ENCODE results near the gene LDB2. TPM values are rescaled to one million over a fixed set of nuclear protein-coding genes. Genes with fewer than 3 reads are reported as not detected.

Gene LDB2
- total RNA-seq, 2 experiments from 2014 or later: 0.14 TPM; not detected in 1

DNA sequence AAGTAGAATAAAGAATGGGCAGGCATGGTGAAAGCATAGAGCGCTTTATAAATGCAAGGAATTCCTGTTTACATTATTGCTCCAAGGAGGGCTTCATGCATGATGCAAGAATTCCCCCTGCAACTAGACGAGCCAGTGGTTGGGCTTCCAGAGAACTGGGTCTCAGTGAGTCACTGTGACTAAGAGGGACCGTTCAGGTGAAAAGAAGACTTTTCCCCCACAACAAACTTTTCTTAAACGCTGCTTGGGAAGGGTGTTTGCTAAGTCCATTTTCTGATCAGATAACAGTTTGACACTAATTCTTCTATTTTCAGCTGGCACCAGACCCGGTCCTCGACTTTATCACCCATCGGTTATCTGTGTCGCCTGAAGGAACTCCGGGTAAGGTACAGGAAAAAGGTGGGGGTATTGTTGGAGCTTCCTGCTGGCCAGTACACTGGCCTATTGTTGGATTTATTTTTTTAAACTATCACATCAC, 40.1 kb downstream of the LDB2 start:
- intact Hi-C loops (cut with DNase I, micrococcal nuclease): no loop called here
- no peaks in the 10 kb centered on the region for H3K4me1 Mint-ChIP-seq
- POLR2A ChIA-PET: no interaction called here
- no peak overlapping the region for H3K27ac Mint-ChIP-seq
- H3K4me3 Mint-ChIP-seq: no peak overlapping the region
- ATAC-seq (no peak), DNase-seq (no peak)
- H3K36me3 Mint-ChIP-seq (ENCODE audit: low read depth): no peaks in the 10 kb centered on the region
- peaks cover 2% of the 10 kb centered on the region for H3K27me3 Mint-ChIP-seq
- CTCF ChIA-PET: interaction anchor here (0.7 kb wide), 1 partner anchor 190 kb away, joined by 3 read pairs; no protein-coding TSS in a partner anchor
- H3K9me3 Mint-ChIP-seq (ENCODE audit: low read depth): no peaks in the 10 kb centered on the region

- no peak for DNase-seq
Observed at GRCh38 chr4:16857425-16857824, 41.0 kb downstream of the LDB2 start.

GRCh38 chr4:16853640-16854039, 44.8 kb downstream of the LDB2 start:
- Mint-ChIP-seq H3K9me3 (ENCODE audit: low read depth) (no peaks in the 10 kb centered on the region), H3K27ac (no peak overlapping the region), H3K4me3 (no peak overlapping the region), H3K27me3 (peaks cover 2% of the 10 kb centered on the region), H3K36me3 (ENCODE audit: low read depth) (no peaks in the 10 kb centered on the region), H3K4me1 (no peaks in the 10 kb centered on the region)
- DNase-seq: no peak
- POLR2A ChIA-PET: no interaction called here
- intact Hi-C loops (cut with DNase I, micrococcal nuclease): no loop called here
- CTCF ChIA-PET: no interaction called here
- ATAC-seq: no peak

More at GRCh38 chr4:16857425-16857824, 41.0 kb downstream of the LDB2 start:
- ChIA-PET CTCF (no interaction called here), POLR2A (no interaction called here)
- no peak for ATAC-seq
- Mint-ChIP-seq H3K36me3 (ENCODE audit: low read depth) (no peaks in the 10 kb centered on the region), H3K27me3 (peaks cover 2% of the 10 kb centered on the region), H3K4me3 (no peak overlapping the region), H3K27ac (no peak overlapping the region), H3K4me1 (no peaks in the 10 kb centered on the region), H3K9me3 (ENCODE audit: low read depth) (no peaks in the 10 kb centered on the region)
- intact Hi-C loops (cut with DNase I, micrococcal nuclease): no loop called here

DNA sequence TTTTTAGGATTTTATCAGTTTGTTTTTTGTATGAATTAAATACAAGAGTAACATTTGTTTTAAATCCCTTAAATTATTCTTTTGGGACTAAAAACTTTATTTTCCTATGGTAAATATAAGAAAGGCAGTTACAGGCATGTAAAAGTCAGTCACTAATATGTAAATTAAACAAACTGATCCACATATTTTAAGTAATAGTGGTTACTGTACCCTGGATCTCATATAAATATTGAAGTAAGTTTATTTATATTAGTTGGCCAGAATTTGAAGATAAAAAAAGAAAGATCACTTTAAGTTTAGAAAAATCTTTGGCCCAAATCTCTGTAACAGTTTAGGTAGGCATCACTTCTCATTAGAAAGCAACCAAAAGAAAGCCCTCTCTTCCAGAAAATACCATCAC, 45.8 kb downstream of the LDB2 start:
- no peak overlapping the region for H3K4me3 Mint-ChIP-seq
- intact Hi-C loops (cut with DNase I, micrococcal nuclease): no loop called here
- ChIA-PET CTCF (no interaction called here), POLR2A (no interaction called here)
- H3K36me3 Mint-ChIP-seq (ENCODE audit: low read depth): no peaks in the 10 kb centered on the region
- H3K9me3 Mint-ChIP-seq (ENCODE audit: low read depth): no peaks in the 10 kb centered on the region
- no peaks in the 10 kb centered on the region for H3K4me1 Mint-ChIP-seq
- H3K27ac Mint-ChIP-seq: no peak overlapping the region
- peaks cover 2% of the 10 kb centered on the region for H3K27me3 Mint-ChIP-seq
- DNase-seq: no peak
- ATAC-seq: no peak

- ChIA-PET POLR2A (no interaction called here), CTCF (no interaction called here)
- peaks cover 2% of the 10 kb centered on the region for H3K27me3 Mint-ChIP-seq
- H3K36me3 Mint-ChIP-seq (ENCODE audit: low read depth): no peaks in the 10 kb centered on the region
- no peak overlapping the region for H3K4me3 Mint-ChIP-seq
- H3K27ac Mint-ChIP-seq: no peak overlapping the region
- DNase-seq: no peak
- ATAC-seq: no peak
- intact Hi-C loops (cut with DNase I, micrococcal nuclease): no loop called here
- H3K9me3 Mint-ChIP-seq (ENCODE audit: low read depth): no peaks in the 10 kb centered on the region
- H3K4me1 Mint-ChIP-seq: no peaks in the 10 kb centered on the region
Observed at GRCh38 chr4:16852228-16852627, 46.2 kb downstream of the LDB2 start.

DNA sequence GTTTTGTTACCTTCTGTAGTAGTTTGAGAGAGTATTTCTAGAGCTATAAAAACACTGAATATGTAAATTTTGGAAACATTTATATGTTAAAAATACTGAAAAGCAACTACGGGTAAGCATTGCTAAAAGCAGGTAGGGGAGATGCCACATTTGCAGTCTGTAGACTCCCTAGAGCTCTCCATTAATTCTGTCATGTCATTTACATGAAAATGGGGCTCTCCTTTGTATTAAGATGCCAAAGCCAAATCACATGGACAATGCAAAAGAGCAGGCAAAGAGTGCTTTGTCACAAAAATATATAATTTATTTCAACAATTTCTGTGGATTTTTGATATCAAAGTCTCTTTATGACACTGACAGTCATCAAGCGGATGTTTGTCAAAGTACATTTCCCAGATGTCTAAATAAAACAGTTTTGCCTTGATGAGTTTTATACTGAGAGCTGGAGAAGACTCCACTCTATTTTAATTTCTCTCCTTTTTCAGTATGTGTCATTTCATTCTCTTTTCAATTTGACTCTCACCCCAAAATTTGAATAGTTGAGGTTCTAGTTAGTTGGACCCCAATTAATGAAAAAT, 51.8 kb downstream of the LDB2 start:
- Mint-ChIP-seq H3K4me1 (no peaks in the 10 kb centered on the region), H3K27me3 (no peaks in the 10 kb centered on the region), H3K36me3 (ENCODE audit: low read depth) (no peaks in the 10 kb centered on the region), H3K4me3 (no peak overlapping the region), H3K27ac (no peak overlapping the region), H3K9me3 (ENCODE audit: low read depth) (no peaks in the 10 kb centered on the region)
- ChIA-PET CTCF (no interaction called here), POLR2A (no interaction called here)
- ATAC-seq (no peak), DNase-seq (no peak)
- intact Hi-C loops (cut with DNase I, micrococcal nuclease): no loop called here

GRCh38 chr4:16844816-16845586, 53.4 kb downstream of the LDB2 start:
- intact Hi-C loops (cut with DNase I, micrococcal nuclease): no loop called here
- no peaks in the 10 kb centered on the region for H3K4me1 Mint-ChIP-seq
- no peaks in the 10 kb centered on the region for H3K36me3 Mint-ChIP-seq (ENCODE audit: low read depth)
- DNase-seq (no peak), ATAC-seq (no peak)
- no peak overlapping the region for H3K4me3 Mint-ChIP-seq
- CTCF ChIA-PET: no interaction called here
- POLR2A ChIA-PET: no interaction called here
- H3K9me3 Mint-ChIP-seq (ENCODE audit: low read depth): no peaks in the 10 kb centered on the region
- H3K27me3 Mint-ChIP-seq: no peaks in the 10 kb centered on the region
- H3K27ac Mint-ChIP-seq: no peak overlapping the region

- DNase-seq: no peak
- ATAC-seq: no peak
- POLR2A ChIA-PET: no interaction called here
- H3K36me3 Mint-ChIP-seq (ENCODE audit: low read depth): no peaks in the 10 kb centered on the region
- no peaks in the 10 kb centered on the region for H3K9me3 Mint-ChIP-seq (ENCODE audit: low read depth)
- CTCF ChIA-PET: interaction anchor here (0.7 kb wide), 1 partner anchor 226 kb away, joined by 3 read pairs; no protein-coding TSS in a partner anchor
- no peak overlapping the region for H3K4me3 Mint-ChIP-seq
- H3K27me3 Mint-ChIP-seq: no peaks in the 10 kb centered on the region
- intact Hi-C loops (cut with DNase I, micrococcal nuclease): no loop called here
- no peak overlapping the region for H3K27ac Mint-ChIP-seq
- no peaks in the 10 kb centered on the region for H3K4me1 Mint-ChIP-seq
Observed at GRCh38 chr4:16843831-16844508, 54.5 kb downstream of the LDB2 start.

GRCh38 chr4:16838226-16838875, 60.1 kb downstream of the LDB2 start:
- intact Hi-C loops (cut with DNase I, micrococcal nuclease): no loop called here
- Mint-ChIP-seq H3K27me3 (peaks cover 4% of the 10 kb centered on the region), H3K4me1 (no peaks in the 10 kb centered on the region), H3K4me3 (no peak overlapping the region), H3K9me3 (ENCODE audit: low read depth) (no peaks in the 10 kb centered on the region), H3K36me3 (ENCODE audit: low read depth) (no peaks in the 10 kb centered on the region), H3K27ac (no peak overlapping the region)
- no peak for DNase-seq
- ChIA-PET POLR2A (no interaction called here), CTCF (interaction anchor here (0.6 kb wide), 2 partner anchors 172 to 377 kb away, joined by 3 read pairs; no protein-coding TSS in a partner anchor)
- no peak for ATAC-seq

DNA sequence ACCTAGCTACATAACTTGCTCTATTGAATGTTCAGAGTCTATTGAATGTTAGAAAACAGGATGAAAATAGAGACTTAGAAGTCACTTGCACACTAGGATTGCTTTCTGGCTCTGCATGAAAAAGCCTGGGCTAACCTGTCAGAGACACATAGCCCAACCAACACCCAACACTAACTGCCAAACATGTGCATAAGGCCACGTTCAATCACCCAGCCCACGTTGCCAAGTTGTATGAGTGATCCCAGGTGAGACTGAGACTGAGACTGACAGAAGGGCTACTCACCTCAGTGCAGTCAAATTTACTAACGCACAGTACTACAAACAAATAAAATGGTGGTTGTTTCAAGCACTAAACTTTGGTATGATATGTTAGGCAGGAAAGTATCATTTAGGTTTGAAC, 61.0 kb downstream of the LDB2 start:
- Mint-ChIP-seq H3K9me3 (ENCODE audit: low read depth) (no peaks in the 10 kb centered on the region), H3K4me1 (no peaks in the 10 kb centered on the region), H3K4me3 (no peak overlapping the region), H3K36me3 (ENCODE audit: low read depth) (no peaks in the 10 kb centered on the region), H3K27me3 (peaks cover 4% of the 10 kb centered on the region), H3K27ac (no peak overlapping the region)
- no peak for ATAC-seq
- intact Hi-C loops (cut with DNase I, micrococcal nuclease): no loop called here
- ChIA-PET CTCF (no interaction called here), POLR2A (no interaction called here)
- no peak for DNase-seq

DNA sequence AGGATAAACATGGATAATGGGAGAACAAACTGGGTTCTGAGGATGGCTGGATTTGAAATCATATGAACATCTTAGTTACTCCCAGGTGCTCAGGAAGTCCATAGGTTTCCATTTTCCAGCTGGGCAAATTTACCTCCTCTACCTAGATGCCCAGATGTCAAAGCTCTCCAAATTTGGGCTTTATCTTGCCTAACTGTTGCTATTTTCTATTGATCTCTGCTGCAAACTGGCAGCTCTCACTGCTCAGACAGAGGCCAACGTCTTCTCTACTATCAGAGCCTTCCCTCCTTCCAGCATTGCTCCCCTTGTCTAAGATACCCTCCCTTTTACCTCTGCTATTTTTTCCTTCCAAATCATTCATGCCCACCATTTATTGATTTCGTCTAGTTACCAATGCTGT, 62.1 kb downstream of the LDB2 start:
- Mint-ChIP-seq H3K27me3 (peaks cover 4% of the 10 kb centered on the region), H3K27ac (no peak overlapping the region), H3K4me3 (no peak overlapping the region), H3K4me1 (no peaks in the 10 kb centered on the region), H3K36me3 (ENCODE audit: low read depth) (no peaks in the 10 kb centered on the region), H3K9me3 (ENCODE audit: low read depth) (no peaks in the 10 kb centered on the region)
- intact Hi-C loops (cut with DNase I, micrococcal nuclease): no loop called here
- DNase-seq: no peak
- CTCF ChIA-PET: interaction anchor here (0.6 kb wide), 1 partner anchor 14 kb away, joined by 3 read pairs; no protein-coding TSS in a partner anchor
- POLR2A ChIA-PET: no interaction called here
- no peak for ATAC-seq

All from activated CD4-positive, alpha-beta T cell treated with anti-CD3 and anti-CD28 coated beads for 36 hours (primary cell).